ENCODE data around the gene KCNB1. TPM values are rescaled to one million over a fixed set of nuclear protein-coding genes. Genes with fewer than 3 reads are reported as not detected.

KCNB1 gene
- polyA plus RNA-seq, 1 donor, result 2.4 TPM

DNA sequence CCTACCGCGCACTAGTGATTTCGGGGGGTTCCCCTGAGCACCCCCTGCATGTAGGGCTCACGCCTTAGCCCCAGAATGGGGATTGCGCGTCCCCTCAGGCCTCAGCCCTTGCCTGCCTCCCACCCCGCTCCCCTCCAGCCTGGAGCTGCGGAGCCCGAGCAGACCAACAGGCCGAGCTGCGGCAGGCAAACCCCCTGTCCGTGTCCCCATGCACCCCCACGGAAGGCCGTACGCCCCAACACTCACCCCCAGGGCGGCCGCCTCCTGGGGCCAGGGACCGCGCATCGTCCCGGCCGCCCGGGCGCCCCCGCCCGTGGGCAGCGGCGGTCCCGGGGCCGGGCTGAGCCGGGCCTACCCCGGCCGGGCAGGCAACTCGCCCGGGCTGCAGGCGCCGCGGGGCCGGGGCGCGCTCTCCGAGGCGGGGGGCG, 1.2 kb upstream of the KCNB1 start:
- Histone ChIP-seq H3K27me3 (ENCODE audit: control insufficient read depth, insufficient read depth, low read length) (peaks cover 59% of the 10 kb centered on the region), H3K4me1 (ENCODE audit: control insufficient read depth, insufficient read depth, low read length) (peaks cover 6% of the 10 kb centered on the region), H3K9me3 (ENCODE audit: control insufficient read depth, low read depth, low read length) (peaks cover 7% of the 10 kb centered on the region), H3K27ac (ENCODE audit: low read length) (no peak overlapping the region), H3K4me3 (ENCODE audit: low read length) (peak overlapping the region; percentile 43), H3K36me3 (ENCODE audit: control insufficient read depth, insufficient read depth, low read length) (no peaks in the 10 kb centered on the region)
- WGBS (ENCODE audit: insufficient coverage, low lambda C conversion rate), result no CpG with 5 or more reads among the region's 44 CpGs
- no peak for DNase-seq

DNA sequence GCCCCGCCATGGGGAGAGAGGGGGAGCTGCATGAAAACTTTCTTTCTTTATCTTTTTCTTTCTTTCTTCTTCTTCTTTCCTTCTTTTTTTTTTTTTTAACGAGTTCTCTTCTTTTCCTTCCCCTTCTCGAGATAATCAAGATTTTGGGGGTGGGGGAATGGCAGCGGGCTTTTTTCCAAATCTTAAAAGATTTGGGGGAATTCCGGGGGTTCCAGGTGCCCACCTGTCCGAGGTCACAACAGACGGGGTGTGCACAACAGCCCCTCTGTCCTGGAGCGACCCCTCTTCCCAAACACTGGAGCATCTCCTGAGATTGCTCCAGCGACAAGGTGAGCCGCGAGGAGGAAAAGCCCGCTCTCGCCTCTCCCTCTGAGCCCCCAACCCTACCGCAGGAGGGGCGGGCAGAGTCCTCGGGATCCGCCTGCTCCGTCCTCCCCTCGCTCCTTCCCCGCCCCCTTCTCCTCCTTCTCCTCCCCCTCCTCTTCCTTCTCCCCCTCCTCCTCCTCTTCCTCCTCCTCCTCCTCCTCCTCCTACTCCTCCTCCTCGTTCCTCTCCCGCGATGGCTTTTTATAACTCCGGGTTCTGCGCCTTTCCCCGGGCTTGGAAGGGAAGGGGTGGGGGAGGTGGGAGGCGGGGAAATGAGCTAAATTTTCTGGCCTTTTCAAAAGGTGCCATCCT, 689 bp upstream of the KCNB1 start:
- no peak for DNase-seq
- Histone ChIP-seq H3K36me3 (ENCODE audit: control insufficient read depth, insufficient read depth, low read length) (no peaks in the 10 kb centered on the region), H3K27me3 (ENCODE audit: control insufficient read depth, insufficient read depth, low read length) (peaks cover 54% of the 10 kb centered on the region), H3K9me3 (ENCODE audit: control insufficient read depth, low read depth, low read length) (peaks cover 7% of the 10 kb centered on the region), H3K27ac (ENCODE audit: low read length) (no peak overlapping the region), H3K4me3 (ENCODE audit: low read length) (peak overlapping the region; percentile 43), H3K4me1 (ENCODE audit: control insufficient read depth, insufficient read depth, low read length) (peaks cover 6% of the 10 kb centered on the region)
- WGBS (ENCODE audit: insufficient coverage, low lambda C conversion rate), result 6% methylated on average over 3 of the region's 27 CpGs

DNA sequence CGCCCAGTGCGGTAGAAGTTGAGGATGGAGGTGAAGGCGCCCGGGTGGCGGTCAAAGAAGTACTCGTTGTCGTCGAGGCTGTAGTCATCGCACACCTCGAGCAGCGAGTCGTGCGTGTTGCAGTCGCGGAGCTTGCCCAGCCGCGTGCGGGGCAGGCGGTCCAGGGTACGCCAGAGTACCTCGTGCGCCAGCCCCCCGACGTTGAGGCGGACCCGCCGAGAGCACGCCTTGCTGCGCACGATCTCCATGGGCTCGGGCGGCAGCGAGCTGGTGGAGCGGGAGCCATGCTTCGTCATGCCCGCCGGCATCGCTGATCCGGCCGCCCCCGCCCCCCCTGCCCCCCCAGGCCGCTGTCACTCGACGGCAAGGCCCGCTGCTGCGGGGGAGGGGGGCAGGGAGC, 295 bp downstream of the KCNB1 start:
- Histone ChIP-seq H3K36me3 (ENCODE audit: control insufficient read depth, insufficient read depth, low read length) (no peaks in the 10 kb centered on the region), H3K9me3 (ENCODE audit: control insufficient read depth, low read depth, low read length) (peaks cover 7% of the 10 kb centered on the region), H3K27me3 (ENCODE audit: control insufficient read depth, insufficient read depth, low read length) (peaks cover 52% of the 10 kb centered on the region), H3K27ac (ENCODE audit: low read length) (no peak overlapping the region), H3K4me3 (ENCODE audit: low read length) (no peak overlapping the region), H3K4me1 (ENCODE audit: control insufficient read depth, insufficient read depth, low read length) (peaks cover 6% of the 10 kb centered on the region)
- no CpG with 5 or more reads among the region's 46 CpGs for WGBS (ENCODE audit: insufficient coverage, low lambda C conversion rate)
- DNase-seq, result no peak

DNA sequence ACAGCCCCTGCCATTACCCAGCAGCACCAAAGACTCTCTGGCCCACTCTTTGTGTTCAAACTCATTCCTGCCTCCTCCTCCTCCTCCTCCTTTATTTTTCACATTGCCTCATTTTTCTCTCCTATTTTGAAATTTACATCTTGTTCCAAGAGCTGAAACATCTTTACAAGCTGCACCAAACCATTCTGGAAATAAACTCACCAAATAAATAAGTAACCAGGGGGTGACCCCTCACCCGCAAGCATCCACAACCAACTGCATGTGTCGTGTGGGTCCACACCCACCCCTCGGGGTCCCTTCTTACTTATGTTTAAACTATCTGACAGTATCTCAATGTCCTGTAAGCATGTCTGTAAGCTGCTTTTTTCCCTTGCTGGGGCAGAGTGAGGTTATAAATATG, 1.4 kb downstream of the KCNB1 start:
- Histone ChIP-seq H3K4me1 (ENCODE audit: control insufficient read depth, insufficient read depth, low read length) (peaks cover 6% of the 10 kb centered on the region), H3K27ac (ENCODE audit: low read length) (no peak overlapping the region), H3K36me3 (ENCODE audit: control insufficient read depth, insufficient read depth, low read length) (no peaks in the 10 kb centered on the region), H3K4me3 (ENCODE audit: low read length) (no peak overlapping the region), H3K27me3 (ENCODE audit: control insufficient read depth, insufficient read depth, low read length) (peaks cover 44% of the 10 kb centered on the region), H3K9me3 (ENCODE audit: control insufficient read depth, low read depth, low read length) (peaks cover 7% of the 10 kb centered on the region)
- DNase-seq, result no peak
- no CpG with 5 or more reads among the region's 3 CpGs for WGBS (ENCODE audit: insufficient coverage, low lambda C conversion rate)

DNA sequence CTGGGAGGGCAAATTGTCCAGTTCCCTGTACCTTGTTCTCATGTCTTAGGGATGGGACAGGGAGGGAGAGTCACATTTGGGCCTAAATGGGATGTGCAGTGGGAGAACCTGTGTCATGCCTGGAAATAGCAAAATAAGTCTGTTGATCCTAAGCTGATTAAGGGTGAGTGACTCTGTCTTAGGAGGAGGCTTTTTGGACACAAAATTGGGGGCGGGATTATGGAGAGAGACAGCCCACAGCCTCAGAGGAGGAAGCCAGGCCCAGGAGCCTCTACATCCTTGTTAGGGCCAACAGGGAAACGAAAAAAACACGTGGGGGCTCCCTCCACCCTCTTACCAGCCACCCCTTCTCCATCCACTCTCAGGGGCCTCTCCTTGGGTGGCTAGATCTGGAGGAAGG, 2.2 kb downstream of the KCNB1 start:
- H3K36me3 ChIP-seq (ENCODE audit: control insufficient read depth, insufficient read depth, low read length), result no peaks in the 10 kb centered on the region
- DNase-seq, result no peak
- peaks cover 36% of the 10 kb centered on the region for H3K27me3 ChIP-seq (ENCODE audit: control insufficient read depth, insufficient read depth, low read length)
- no peak overlapping the region for H3K4me3 ChIP-seq (ENCODE audit: low read length)
- H3K4me1 ChIP-seq (ENCODE audit: control insufficient read depth, insufficient read depth, low read length), result peaks cover 6% of the 10 kb centered on the region
- WGBS (ENCODE audit: insufficient coverage, low lambda C conversion rate), result no CpG with 5 or more reads among the region's 3 CpGs
- H3K9me3 ChIP-seq (ENCODE audit: control insufficient read depth, low read depth, low read length), result peaks cover 7% of the 10 kb centered on the region
- H3K27ac ChIP-seq (ENCODE audit: low read length), result no peak overlapping the region

DNA sequence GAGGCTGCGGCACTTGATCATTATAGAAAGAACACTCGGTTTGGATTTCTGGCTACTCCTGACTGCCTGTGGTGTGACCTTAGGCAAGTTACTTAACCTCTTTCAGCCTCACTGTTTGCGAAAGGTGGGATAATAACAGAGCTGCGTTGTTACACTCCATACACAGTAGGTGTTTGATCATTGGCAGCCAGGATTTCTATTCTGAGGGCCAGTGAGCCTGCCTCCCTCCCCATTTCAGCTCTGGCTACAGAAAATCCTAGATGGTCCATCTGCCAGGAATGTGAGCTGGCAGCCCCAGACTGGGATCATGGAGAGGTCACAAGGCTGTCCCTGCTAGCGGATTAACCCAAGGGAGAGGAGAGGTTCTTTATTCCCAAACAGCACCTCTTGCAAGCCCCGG, 2.7 kb downstream of the KCNB1 start:
- H3K27ac ChIP-seq (ENCODE audit: low read length), result no peak overlapping the region
- no CpG with 5 or more reads among the region's 6 CpGs for WGBS (ENCODE audit: insufficient coverage, low lambda C conversion rate)
- no peak overlapping the region for H3K4me3 ChIP-seq (ENCODE audit: low read length)
- no peak for DNase-seq
- H3K9me3 ChIP-seq (ENCODE audit: control insufficient read depth, low read depth, low read length), result peaks cover 7% of the 10 kb centered on the region
- no peaks in the 10 kb centered on the region for H3K36me3 ChIP-seq (ENCODE audit: control insufficient read depth, insufficient read depth, low read length)
- peaks cover 6% of the 10 kb centered on the region for H3K4me1 ChIP-seq (ENCODE audit: control insufficient read depth, insufficient read depth, low read length)
- peaks cover 35% of the 10 kb centered on the region for H3K27me3 ChIP-seq (ENCODE audit: control insufficient read depth, insufficient read depth, low read length)

DNA sequence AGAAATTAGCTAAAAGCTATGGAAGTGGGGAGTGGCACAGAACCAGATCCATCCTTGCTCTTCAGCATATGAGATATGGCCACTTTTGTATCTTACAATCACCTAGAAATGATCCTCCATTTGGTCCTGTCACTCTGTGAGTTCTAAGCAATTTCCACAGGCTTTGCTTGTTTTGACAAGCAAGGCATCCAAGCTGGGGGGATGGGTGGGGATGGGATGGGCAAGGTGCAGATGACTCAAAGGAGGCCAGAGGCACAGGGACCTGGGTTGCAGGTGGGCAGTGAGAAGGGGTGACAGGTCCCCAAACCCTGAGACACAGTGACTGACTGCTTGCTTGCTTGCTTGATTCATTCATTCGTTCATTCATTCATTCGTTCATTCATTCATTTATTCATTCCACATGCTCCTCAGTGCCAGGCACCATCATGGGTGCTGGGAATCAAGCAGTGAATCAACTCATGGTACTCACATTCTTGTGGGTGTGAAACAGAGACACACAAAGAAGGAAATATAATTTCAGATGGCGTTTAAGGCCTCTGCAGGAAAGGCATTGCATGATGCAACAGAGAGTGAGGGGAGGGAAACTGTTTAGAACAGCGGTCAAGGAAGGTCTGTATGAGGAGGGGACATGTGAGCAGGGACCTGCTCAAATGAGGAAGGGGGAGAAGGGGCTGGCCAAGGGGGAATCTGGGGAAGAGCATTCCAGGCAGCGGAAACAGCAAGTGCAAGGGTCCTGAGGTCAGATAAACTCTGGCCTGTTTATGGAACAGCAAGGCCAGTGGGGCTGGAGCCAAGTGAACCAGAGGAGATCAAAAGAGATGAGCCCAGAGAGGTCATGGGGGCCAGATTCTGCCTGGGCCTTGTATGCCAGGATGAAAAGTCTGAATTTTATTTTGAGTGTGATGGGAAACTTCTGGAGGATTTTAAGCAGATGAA, 3.4 kb downstream of the KCNB1 start:
- no peak for DNase-seq
- no CpG with 5 or more reads among the region's 5 CpGs for WGBS (ENCODE audit: insufficient coverage, low lambda C conversion rate)
- peaks cover 33% of the 10 kb centered on the region for H3K27me3 ChIP-seq (ENCODE audit: control insufficient read depth, insufficient read depth, low read length)
- no peak overlapping the region for H3K27ac ChIP-seq (ENCODE audit: low read length)
- H3K36me3 ChIP-seq (ENCODE audit: control insufficient read depth, insufficient read depth, low read length), result no peaks in the 10 kb centered on the region
- H3K9me3 ChIP-seq (ENCODE audit: control insufficient read depth, low read depth, low read length), result peaks cover 7% of the 10 kb centered on the region
- H3K4me3 ChIP-seq (ENCODE audit: low read length), result no peak overlapping the region
- peaks cover 3% of the 10 kb centered on the region for H3K4me1 ChIP-seq (ENCODE audit: control insufficient read depth, insufficient read depth, low read length)

DNA sequence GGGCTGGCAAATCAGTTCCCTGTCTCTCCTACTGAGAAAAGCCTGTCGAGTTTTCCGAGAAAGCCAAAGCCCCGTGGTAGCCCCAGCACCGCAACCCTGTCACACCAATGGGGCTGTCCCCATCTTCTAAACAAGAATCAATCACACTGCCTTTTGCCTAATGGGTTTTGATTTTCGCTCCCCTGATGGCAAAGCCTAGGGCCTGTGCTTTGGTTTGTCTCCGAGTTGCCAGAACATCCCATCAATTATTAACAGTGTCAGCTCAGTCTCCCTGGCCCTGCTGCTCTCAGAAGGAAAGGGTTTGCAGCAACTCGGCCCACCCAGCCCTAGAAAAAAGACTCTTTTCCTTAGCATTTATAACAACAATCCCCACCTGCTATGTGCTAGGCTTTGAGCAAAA, 4.2 kb downstream of the KCNB1 start:
- no peak overlapping the region for H3K27ac ChIP-seq (ENCODE audit: low read length)
- peaks cover 3% of the 10 kb centered on the region for H3K4me1 ChIP-seq (ENCODE audit: control insufficient read depth, insufficient read depth, low read length)
- WGBS (ENCODE audit: insufficient coverage, low lambda C conversion rate), result no CpG with 5 or more reads among the region's 7 CpGs
- H3K36me3 ChIP-seq (ENCODE audit: control insufficient read depth, insufficient read depth, low read length), result no peaks in the 10 kb centered on the region
- DNase-seq, result no peak
- peaks cover 7% of the 10 kb centered on the region for H3K9me3 ChIP-seq (ENCODE audit: control insufficient read depth, low read depth, low read length)
- peaks cover 29% of the 10 kb centered on the region for H3K27me3 ChIP-seq (ENCODE audit: control insufficient read depth, insufficient read depth, low read length)
- no peak overlapping the region for H3K4me3 ChIP-seq (ENCODE audit: low read length)

DNA sequence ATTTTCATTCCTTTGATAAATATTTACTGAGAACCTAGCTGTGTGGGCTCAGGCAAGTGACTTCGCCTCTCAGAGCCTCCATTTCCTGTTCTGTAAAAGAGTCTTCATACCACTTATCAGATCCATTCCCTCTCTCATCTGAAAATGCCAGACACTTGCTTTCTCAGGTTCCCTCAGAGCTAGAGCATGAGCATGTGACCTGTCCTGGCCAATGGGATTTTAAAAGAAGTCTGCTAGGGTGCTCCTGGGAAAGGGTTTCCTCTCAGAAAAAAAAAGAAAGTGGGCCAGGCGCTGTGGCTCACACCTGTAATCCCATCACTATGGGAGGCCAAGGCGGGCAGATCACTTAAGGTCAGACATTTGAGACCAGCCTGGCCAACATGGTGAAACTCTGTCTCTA, 5.3 kb downstream of the KCNB1 start:
- H3K27me3 ChIP-seq (ENCODE audit: control insufficient read depth, insufficient read depth, low read length), result peaks cover 23% of the 10 kb centered on the region
- H3K36me3 ChIP-seq (ENCODE audit: control insufficient read depth, insufficient read depth, low read length), result no peaks in the 10 kb centered on the region
- no CpG with 5 or more reads among the region's 3 CpGs for WGBS (ENCODE audit: insufficient coverage, low lambda C conversion rate)
- H3K27ac ChIP-seq (ENCODE audit: low read length), result no peak overlapping the region
- H3K4me1 ChIP-seq (ENCODE audit: control insufficient read depth, insufficient read depth, low read length), result no peaks in the 10 kb centered on the region
- peaks cover 3% of the 10 kb centered on the region for H3K9me3 ChIP-seq (ENCODE audit: control insufficient read depth, low read depth, low read length)
- no peak overlapping the region for H3K4me3 ChIP-seq (ENCODE audit: low read length)
- DNase-seq, result no peak

DNA sequence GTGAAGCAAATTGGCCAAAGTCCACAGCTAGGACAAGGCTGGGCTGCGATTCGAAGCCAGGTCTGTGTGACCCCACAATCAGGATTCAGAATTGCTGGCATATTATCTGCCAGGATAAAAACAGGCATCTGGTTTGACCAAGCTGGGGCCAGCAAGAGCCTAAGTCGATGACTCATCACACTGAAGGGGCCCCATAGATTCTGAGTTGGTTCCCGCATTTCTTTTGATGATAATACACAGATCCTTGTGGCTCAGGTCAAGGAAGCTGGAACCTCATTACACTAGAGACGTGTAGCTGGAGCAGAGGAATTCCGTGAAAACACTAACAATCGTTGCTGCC, 6.5 kb downstream of the KCNB1 start:
- peak; percentile 19 to 35 for DNase-seq
- 30% methylated on average over 2 of the region's 7 CpGs for WGBS (ENCODE audit: insufficient coverage, low lambda C conversion rate)
- peaks cover 21% of the 10 kb centered on the region for H3K27me3 ChIP-seq (ENCODE audit: control insufficient read depth, insufficient read depth, low read length)
- H3K4me3 ChIP-seq (ENCODE audit: low read length), result no peak overlapping the region
- no peaks in the 10 kb centered on the region for H3K36me3 ChIP-seq (ENCODE audit: control insufficient read depth, insufficient read depth, low read length)
- H3K9me3 ChIP-seq (ENCODE audit: control insufficient read depth, low read depth, low read length), result no peaks in the 10 kb centered on the region
- H3K4me1 ChIP-seq (ENCODE audit: control insufficient read depth, insufficient read depth, low read length), result no peaks in the 10 kb centered on the region
- H3K27ac ChIP-seq (ENCODE audit: low read length), result no peak overlapping the region
